Cortex of kidney (tissue), 1 donor: ENCODE measurements around the gene CFAP20DC.
"Not testable (repeated sequence)": the region's sequence is repeated elsewhere in the genome, so short reads cannot be mapped to it uniquely, and the experiment has no call there.

Experiments
- DNase-seq: peaks from one replicate; lab custom pipeline; 2025; lab: John Stamatoyannopoulos, UW

The CFAP20DC gene

GRCh38 chr3:58742239-58742638 lies 307.6 kb downstream of the CFAP20DC start:
- DNase-seq: no peak

- DNase-seq: no peak
Measured at GRCh38 chr3:58737644-58738043, 312.2 kb downstream of the CFAP20DC start.

GRCh38 chr3:58731673-58732072 lies 318.2 kb downstream of the CFAP20DC start:
- DNase-seq: no peak

GRCh38 chr3:58728723-58729122 lies 321.1 kb downstream of the CFAP20DC start:
- no peak for DNase-seq

- no peak for DNase-seq
Measured at GRCh38 chr3:58725326-58725853, 324.4 kb downstream of the CFAP20DC start.

- DNase-seq: no peak
Measured at GRCh38 chr3:58724336-58724735, 325.5 kb downstream of the CFAP20DC start.

GRCh38 chr3:58723173-58723572 lies 326.7 kb downstream of the CFAP20DC start:
- DNase-seq: no peak

GRCh38 chr3:58722561-58722960 lies 327.3 kb downstream of the CFAP20DC start:
- no peak for DNase-seq

- DNase-seq: no peak
Measured at GRCh38 chr3:58720526-58720925, 329.3 kb downstream of the CFAP20DC start.

GRCh38 chr3:58719684-58720083 lies 330.1 kb downstream of the CFAP20DC start:
- DNase-seq: no peak

- DNase-seq: no peak
Measured at GRCh38 chr3:58713715-58714401, 336.0 kb downstream of the CFAP20DC start.

GRCh38 chr3:58711871-58712270 lies 338.0 kb downstream of the CFAP20DC start:
- no peak for DNase-seq

GRCh38 chr3:58708983-58709382 lies 340.8 kb downstream of the CFAP20DC start:
- DNase-seq: not testable (repeated sequence)

- DNase-seq: no peak
Measured at GRCh38 chr3:58708116-58708791, 341.6 kb downstream of the CFAP20DC start.

GRCh38 chr3:58707390-58707930 lies 342.4 kb downstream of the CFAP20DC start:
- DNase-seq: no peak

GRCh38 chr3:58706395-58707167 lies 343.2 kb downstream of the CFAP20DC start:
- DNase-seq: no peak

- DNase-seq: no peak
Measured at GRCh38 chr3:58704745-58705144, 345.1 kb downstream of the CFAP20DC start.

- not testable (repeated sequence) for DNase-seq
Measured at GRCh38 chr3:58704304-58704703, 345.5 kb downstream of the CFAP20DC start.

- no peak for DNase-seq
Measured at GRCh38 chr3:58698246-58698645, 351.6 kb downstream of the CFAP20DC start.

GRCh38 chr3:58697561-58697960 lies 352.3 kb downstream of the CFAP20DC start:
- DNase-seq: no peak

GRCh38 chr3:58696813-58697212 lies 353.0 kb downstream of the CFAP20DC start:
- not testable (repeated sequence) for DNase-seq

- no peak for DNase-seq
Measured at GRCh38 chr3:58696093-58696492, 353.7 kb downstream of the CFAP20DC start.
